SK-N-SH (cell line): ENCODE results near the gene PLCB3. TPM values are rescaled to one million over a fixed set of nuclear protein-coding genes. Genes with fewer than 3 reads are reported as not detected.
A peak's percentile ranks its signal among the peaks of the same experiment; 100 is the strongest.

ENCODE experiments used
- CTCF ChIA-PET: fragments of 300-600, 350-600 bp; formaldehyde crosslinking; extraction: SDS; loops from one replicate; lab custom pipeline; 2021; lab: Yijun Ruan, JAX
- POLR2A ChIA-PET: fragments of 350-600 bp; sonication (Branson Sonifier 250); formaldehyde crosslinking; extraction: SDS; loops from one replicate; lab custom pipeline; 2020; ENCODE audit warnings: antibody characterized with exemption, inconsistent platforms; lab: Yijun Ruan, JAX
- DNase-seq: peaks from one replicate; pipeline ENCODE4 v3.0.0; 2012
- H2AFZ ChIP-seq: fragments of 200-600 bp; sonication (generic); 2 replicates; pipeline ENCODE4 v1.8.1; 2016; ENCODE audit warnings: antibody characterized with exemption, mild to moderate bottlenecking, low read depth
- H3F3A ChIP-seq: fragments of 200-600 bp; sonication (generic); replicated peaks from 2 replicates; pipeline ENCODE3; 2016; ENCODE audit warnings: antibody characterized with exemption, mild to moderate bottlenecking; ENCODE audit not compliant: insufficient read depth
- H3K27ac ChIP-seq, 2 experiments: fragments of 200-500 bp in 1 of 2; fragments of 200-600 bp in 1 of 2; sonication (Bioruptor generic) in 1 of 2; sonication (generic), shearing (Covaris generic) in 1 of 2; 2 replicates each; pipeline versions ENCODE4 v1.5.1 to v1.6.1; 2014 to 2016; ENCODE audit warnings: low read depth in 2 of 2, inconsistent platforms in 1 of 2, low read length in 1 of 2, mild to moderate bottlenecking in 1 of 2, mixed read lengths in 1 of 2
- H3K27me3 ChIP-seq: fragments of 200-600 bp; sonication (generic), shearing (Covaris generic); 2 replicates; pipeline ENCODE4 v1.6.1; 2016; ENCODE audit warnings: mixed run types; ENCODE audit not compliant: insufficient read depth
- H3K36me3 ChIP-seq, 2 experiments: fragments of 200-500 bp in 1 of 2; fragments of 200-600 bp in 1 of 2; sonication (Bioruptor generic) in 1 of 2; sonication (generic) in 1 of 2; replicated peaks in 1 of 2; 2 replicates each; pipeline versions ENCODE3 to v1.5.1; 2014 to 2016; ENCODE audit warnings: low read length in 1 of 2, mild to moderate bottlenecking in 1 of 2; ENCODE audit not compliant: insufficient read depth in 2 of 2, control insufficient read depth in 1 of 2
- H3K4me1 ChIP-seq, 2 experiments: fragments of 200-500 bp in 1 of 2; fragments of 200-600 bp in 1 of 2; sonication (Bioruptor generic) in 1 of 2; sonication (generic), shearing (Covaris generic) in 1 of 2; 2 replicates each; pipeline versions ENCODE4 v1.5.1 to v1.6.1; 2014 to 2016; ENCODE audit warnings: low read depth in 1 of 2, low read length in 1 of 2, mixed run types in 1 of 2; ENCODE audit not compliant: insufficient read depth in 2 of 2, control insufficient read depth in 1 of 2
- H3K4me2 ChIP-seq: fragments of 200-600 bp; sonication (generic), shearing (Covaris generic); 2 replicates; pipeline ENCODE4 v1.6.1; 2017; ENCODE audit warnings: mixed run types
- H3K4me3 ChIP-seq, 2 experiments: fragments of 200-500 bp in 1 of 2; fragments of 200-600 bp in 1 of 2; sonication (Bioruptor generic) in 1 of 2; sonication (generic), shearing (Covaris generic) in 1 of 2; 2 replicates each; pipeline versions ENCODE4 v1.5.1 to v1.8.1; 2014 to 2016; ENCODE audit warnings: low read depth in 2 of 2, inconsistent platforms in 1 of 2, low read length in 1 of 2, mild to moderate bottlenecking in 1 of 2, mixed read lengths in 1 of 2, moderate library complexity in 1 of 2
- H3K79me2 ChIP-seq: fragments of 200-600 bp; sonication (generic); 2 replicates; pipeline ENCODE4 v1.8.1; 2017; ENCODE audit warnings: mild to moderate bottlenecking; ENCODE audit not compliant: insufficient read depth
- H3K9ac ChIP-seq: fragments of 200-600 bp; sonication (generic); 2 replicates; pipeline ENCODE4 v1.6.1; 2017; ENCODE audit warnings: mixed run types
- H3K9me2 ChIP-seq: fragments of 200-600 bp; sonication (generic); 2 replicates; pipeline ENCODE4 v1.6.1; 2017; ENCODE audit warnings: mixed run types
- H3K9me3 ChIP-seq: fragments of 200-600 bp; sonication (generic); 2 replicates; pipeline ENCODE4 v1.6.1; 2017; ENCODE audit warnings: mixed run types, mild to moderate bottlenecking, moderate library complexity
- H4K20me1 ChIP-seq: fragments of 200-600 bp; sonication (generic); 2 replicates; pipeline ENCODE4 v1.6.1; 2017; ENCODE audit warnings: mild to moderate bottlenecking, mixed run types; ENCODE audit not compliant: insufficient read depth
- CHD2 ChIP-seq: fragments of 150-350 bp; IDR thresholded peaks from 2 replicates; pipeline ENCODE4 v1.6.1; 2018; ENCODE audit warnings: low read length; ENCODE audit not compliant: partially characterized antibody
- ELF1 ChIP-seq: IDR thresholded peaks from 2 replicates; pipeline ENCODE4 v1.4.0; 2012
- EP300 ChIP-seq, 2 experiments: IDR thresholded peaks; 2 replicates each; pipeline versions ENCODE4 v1.4.0 to v1.6.1; 2012; ENCODE audit warnings: borderline replicate concordance in 1 of 2, low read depth in 1 of 2, low read length in 1 of 2
- FOXJ3 ChIP-seq: sonication (generic); formaldehyde crosslinking; IDR thresholded peaks from 2 replicates; pipeline ENCODE4 v1.5.1; 2020; ENCODE audit warnings: mild to moderate bottlenecking, missing genetic modification reagents
- FOXM1 ChIP-seq: IDR thresholded peaks from 2 replicates; pipeline ENCODE4 v1.4.0; 2012; ENCODE audit warnings: low read depth, mild to moderate bottlenecking
- GABPA ChIP-seq: IDR thresholded peaks from 2 replicates; pipeline ENCODE4 v1.4.0; 2012; ENCODE audit warnings: low read depth, mild to moderate bottlenecking
- GATA2 ChIP-seq: sonication (generic); formaldehyde crosslinking; IDR thresholded peaks from 2 replicates; pipeline ENCODE4 v1.5.0; 2020; ENCODE audit warnings: mild to moderate bottlenecking, missing genetic modification reagents
- JUND ChIP-seq: IDR thresholded peaks from 2 replicates; pipeline ENCODE4 v1.4.0; 2012
- MAX ChIP-seq: IDR thresholded peaks from 2 replicates; pipeline ENCODE4 v1.4.0; 2012; ENCODE audit warnings: low read depth
- MXI1 ChIP-seq: IDR thresholded peaks from 2 replicates; pipeline ENCODE4 v1.6.1; 2012; ENCODE audit warnings: mild to moderate bottlenecking, low read depth, low read length, improper control_type of control experiment
- NRF1 ChIP-seq: IDR thresholded peaks from 2 replicates; pipeline ENCODE4 v1.6.1; 2012; ENCODE audit warnings: low read depth, mild to moderate bottlenecking, low read length
- POLR2AphosphoS5 ChIP-seq: IDR thresholded peaks from 2 replicates; pipeline ENCODE4 v1.6.1; 2012; ENCODE audit warnings: low read depth, low read length
- RCOR1 ChIP-seq: fragments of 150-350 bp; IDR thresholded peaks from 2 replicates; pipeline ENCODE4 v1.6.1; 2017; ENCODE audit warnings: antibody characterized with exemption, low read length
- RFX5 ChIP-seq: IDR thresholded peaks from 2 replicates; pipeline ENCODE4 v1.6.1; 2012; ENCODE audit warnings: mild to moderate bottlenecking, improper control_type of control experiment, low read length
- RXRA ChIP-seq: IDR thresholded peaks from 2 replicates; pipeline ENCODE4 v1.4.0; 2012; ENCODE audit warnings: low read depth, mild to moderate bottlenecking, borderline replicate concordance
- SIN3A ChIP-seq: IDR thresholded peaks from 2 replicates; pipeline ENCODE4 v1.6.1; 2012; ENCODE audit warnings: low read depth, mild to moderate bottlenecking, low read length, moderate library complexity, borderline replicate concordance
- TCF12 ChIP-seq: IDR thresholded peaks from 2 replicates; pipeline ENCODE4 v1.4.0; 2012
- TEAD4 ChIP-seq: IDR thresholded peaks from 2 replicates; pipeline ENCODE4 v1.4.0; 2012; ENCODE audit warnings: mild to moderate bottlenecking, borderline replicate concordance; ENCODE audit not compliant: insufficient read depth
- WGBS: methylation state at CpG from one replicate; pipeline ENCODE4 v1.1.6; 2017; ENCODE audit warnings: low lambda C conversion rate; 5-methylcytosine and 5-hydroxymethylcytosine counted together
- polyA plus RNA-seq, 3 experiments: library from polyadenylated mRNA; depleted of rRNA; stranded (reverse); fragments of >200 nt; gene quantifications; 2 replicates each; pipeline ENCODE4 v1.2.3, GENCODE V29; 2012
- TF ChIP-seq, protein P1 (sequence below): IDR thresholded peaks from 2 replicates; pipeline ENCODE4; 2012

Gene PLCB3
- polyA plus RNA-seq, 1 of the 3 experiments (the other 2 are of a cell fraction): 30.4 TPM

GRCh38 chr11:64299847-64300648, 48.7 kb downstream of the PLCB3 start, which contains the start of gene CATSPERZ:
Gene CATSPERZ (plus strand): TSS chr11:64300358. CDS start chr11:64300411, 53 bp downstream.
- 84% methylated on average over 41 of the region's 54 CpGs for WGBS
- H3K27me3 ChIP-seq: peaks cover 5% of the 10 kb centered on the region; the same call in 1 of the 2 replicates
- H3K27ac ChIP-seq: no peak within 1 kb of the TSS
- no peaks in the 10 kb centered on the region for H4K20me1 ChIP-seq
- H3F3A ChIP-seq: peaks cover 12% of the 10 kb centered on the region
- ChIA-PET CTCF (interaction anchor here (0.6 to 6.7 kb wide), 20 partner anchors 13 to 411 kb away, joined by 3 to 196 read pairs (median 6); partner anchors contain the start of genes BAD, FERMT3, GPR137 and KCNK4), POLR2A (interaction anchor here (5.8 kb wide), 1 partner anchor 30 kb away, joined by 54 read pairs; no protein-coding TSS in a partner anchor)
- no peak within 1 kb of the TSS for H3K9ac ChIP-seq
- no peak within 1 kb of the TSS for H3K4me2 ChIP-seq
- no peaks in the 10 kb centered on the region for H3K79me2 ChIP-seq
- no peak for DNase-seq
- no peak for TF ChIP-seq POLR2AphosphoS5
- no peak within 1 kb of the TSS; a peak in 1 of 4 replicates for H3K4me3 ChIP-seq
- H3K36me3 ChIP-seq: no peaks in the 10 kb centered on the region
- no peaks in the 10 kb centered on the region for H3K9me2 ChIP-seq
- peaks cover 5 to 6% of the 10 kb centered on the region in 2 experiments; a peak in 2 of 4 replicates for H3K4me1 ChIP-seq
- H3K9me3 ChIP-seq: no peaks in the 10 kb centered on the region
- no peak within 1 kb of the TSS for H2AFZ ChIP-seq

DNA sequence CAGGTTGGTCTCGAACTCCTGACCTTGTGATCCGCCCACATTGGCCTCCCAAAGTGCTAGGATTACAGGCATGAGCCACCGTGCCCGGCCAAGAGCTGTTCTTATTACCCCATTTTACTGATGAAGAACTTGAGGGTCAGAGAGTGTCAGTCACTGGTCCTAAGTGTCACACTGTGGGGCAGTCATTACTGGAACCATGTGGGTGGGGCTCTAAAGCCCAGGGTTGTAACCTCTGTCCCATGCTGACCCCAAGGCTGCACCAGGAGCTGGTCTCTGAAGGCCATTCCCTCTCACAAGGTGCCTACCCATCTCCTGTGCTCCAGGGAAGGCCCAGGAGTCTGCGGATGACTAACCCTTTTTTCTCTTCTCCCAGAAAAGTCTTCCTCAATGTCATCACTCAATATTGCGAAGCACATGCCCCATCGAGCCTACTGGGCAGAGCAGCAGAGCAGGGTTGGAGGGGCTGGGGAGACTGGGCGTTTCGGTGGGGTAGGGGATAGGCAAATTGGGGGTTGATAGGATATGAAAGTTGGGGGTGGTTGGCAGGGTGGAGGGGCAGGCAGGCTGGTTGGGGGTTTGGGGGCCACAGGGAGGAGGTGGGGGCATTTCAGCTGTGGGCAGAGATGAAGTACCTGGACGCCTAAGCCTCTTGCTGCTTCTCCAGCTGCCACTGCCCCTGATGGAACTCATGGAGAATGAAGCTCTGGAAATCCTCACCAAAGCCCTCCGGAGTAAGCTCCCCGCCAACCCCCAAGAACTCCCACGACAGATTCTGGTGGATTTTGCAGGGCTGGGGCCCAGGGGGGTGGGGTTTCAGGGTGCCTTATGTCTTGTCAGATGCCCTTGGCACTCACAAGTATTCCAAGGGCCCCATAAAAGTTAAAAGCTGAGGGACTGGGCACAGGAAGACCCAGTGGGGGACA, 52.0 kb downstream of the PLCB3 start:
- Histone ChIP-seq H3K27me3 (no peaks in the 10 kb centered on the region), H3K9me2 (no peaks in the 10 kb centered on the region), H2AFZ (no peak overlapping the region), H3K4me3 (no peak overlapping the region), H3K4me1 (peaks cover 5 to 18% of the 10 kb centered on the region in 2 experiments; a peak in 2 of 4 replicates), H3K9ac (0 out of 2 replicates have a peak overlapping the region, but pooled peaks have one; percentile 68), H3K9me3 (no peaks in the 10 kb centered on the region), H3K27ac (peak overlapping the region; percentile 83 to 96; a peak in 3 of 4 replicates), H3K36me3 (peaks cover 0 to 2% of the 10 kb centered on the region in 2 experiments), H3K79me2 (peaks cover 22% of the 10 kb centered on the region; the same call in 1 of the 2 replicates), H4K20me1 (no peaks in the 10 kb centered on the region), H3K4me2 (peak overlapping the region; percentile 84), H3F3A (peaks cover 12% of the 10 kb centered on the region)
- WGBS: 96% methylated on average over 11 of the region's 13 CpGs
- DNase-seq: no peak
- ChIA-PET CTCF (interaction anchor here (0.9 to 6.7 kb wide), 28 partner anchors 8 to 814 kb away, joined by 3 to 196 read pairs (median 6); partner anchors contain the start of genes BAD, FERMT3, GPR137 and KCNK4), POLR2A (interaction anchor here (0.7 to 5.8 kb wide), 10 partner anchors 14 to 134 kb away, joined by 3 to 54 read pairs (median 4); partner anchors contain the start of genes FKBP2, PRDX5 and TRMT112)
- no peak for TF ChIP-seq GATA2
- no peak for TF ChIP-seq NRF1

GRCh38 chr11:64304032-64304315, 52.6 kb downstream of the PLCB3 start:
- Histone ChIP-seq H3K36me3 (peaks cover 0 to 2% of the 10 kb centered on the region in 2 experiments), H3F3A (peaks cover 12% of the 10 kb centered on the region), H3K27me3 (no peaks in the 10 kb centered on the region), H3K4me1 (peaks cover 5 to 18% of the 10 kb centered on the region in 2 experiments; a peak in 2 of 4 replicates), H3K4me3 (peak overlapping the region; percentile 67 to 82), H3K9ac (peak overlapping the region; percentile 68; the same call in 1 of the 2 replicates), H3K9me3 (no peaks in the 10 kb centered on the region), H3K9me2 (no peaks in the 10 kb centered on the region), H2AFZ (no peak overlapping the region), H3K79me2 (peaks cover 23% of the 10 kb centered on the region; the same call in 1 of the 2 replicates), H3K4me2 (peak overlapping the region; percentile 84), H3K27ac (peak overlapping the region; percentile 83 to 96; a peak in 3 of 4 replicates), H4K20me1 (no peaks in the 10 kb centered on the region)
- WGBS: 65% methylated on average over 3 of the region's 5 CpGs
- TF ChIP-seq MXI1: no peak
- TF ChIP-seq CHD2: no peak
- TF ChIP-seq, protein P1, sequence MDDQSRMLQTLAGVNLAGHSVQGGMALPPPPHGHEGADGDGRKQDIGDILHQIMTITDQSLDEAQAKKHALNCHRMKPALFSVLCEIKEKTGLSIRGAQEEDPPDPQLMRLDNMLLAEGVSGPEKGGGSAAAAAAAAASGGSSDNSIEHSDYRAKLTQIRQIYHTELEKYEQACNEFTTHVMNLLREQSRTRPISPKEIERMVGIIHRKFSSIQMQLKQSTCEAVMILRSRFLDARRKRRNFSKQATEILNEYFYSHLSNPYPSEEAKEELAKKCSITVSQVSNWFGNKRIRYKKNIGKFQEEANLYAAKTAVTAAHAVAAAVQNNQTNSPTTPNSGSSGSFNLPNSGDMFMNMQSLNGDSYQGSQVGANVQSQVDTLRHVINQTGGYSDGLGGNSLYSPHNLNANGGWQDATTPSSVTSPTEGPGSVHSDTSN: no peak
- no peak for TF ChIP-seq GABPA
- no peak for TF ChIP-seq FOXJ3
- TF ChIP-seq MAX: no peak
- no peak for TF ChIP-seq EP300 (IDR thresholded peaks at IDR 0.05; ENCODE audit: borderline replicate concordance in 1 of 2, low read depth in 1 of 2, low read length in 1 of 2)
- TF ChIP-seq RFX5: no peak
- no peak for TF ChIP-seq SIN3A
- TF ChIP-seq FOXM1: no peak
- no peak for TF ChIP-seq ELF1
- no peak for TF ChIP-seq RCOR1
- TF ChIP-seq RXRA: no peak
- no peak for TF ChIP-seq GATA2
- TF ChIP-seq JUND: no peak
- TF ChIP-seq TCF12: no peak
- TF ChIP-seq TEAD4: no peak
- CTCF ChIA-PET: interaction anchor here (0.8 to 6.7 kb wide), 33 partner anchors 9 to 813 kb away, joined by 3 to 196 read pairs (median 6); partner anchors contain the start of genes BAD, FERMT3, GPR137 and KCNK4
- POLR2A ChIA-PET: interaction anchor here (1.0 to 5.8 kb wide), 10 partner anchors 14 to 99 kb away, joined by 3 to 54 read pairs (median 4); partner anchors contain the start of genes BAD, FKBP2, GPR137 and PRDX5
- DNase-seq: no peak
